ENCODE results near the gene ZNF283.
"Not testable (repeated sequence)": the region's sequence is repeated elsewhere in the genome, so short reads cannot be mapped to it uniquely, and the experiment has no call there.

The ZNF283 gene

DNA sequence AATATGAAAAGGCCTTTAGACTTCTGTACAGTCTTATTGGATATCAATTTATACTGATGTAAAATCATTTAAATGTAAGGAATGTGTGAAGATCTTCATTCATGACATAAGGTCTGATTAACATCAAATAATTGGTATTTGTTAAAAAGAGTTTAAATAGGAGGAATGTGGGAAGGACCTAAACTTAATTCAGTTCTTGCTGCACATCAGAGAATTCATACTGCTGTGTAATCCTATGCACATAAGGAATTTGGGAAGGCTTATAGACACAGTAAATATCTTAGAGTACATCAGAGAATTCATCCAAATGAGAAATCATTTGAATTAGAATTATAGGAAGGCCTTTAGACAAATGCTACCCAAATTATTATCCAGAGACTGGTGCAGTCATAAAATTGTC, 21.7 kb downstream of the ZNF283 start:
- Histone ChIP-seq H3K9me3 (peaks cover 17 to 100% (median 92%) of the 10 kb centered on the region in 3 donors), H3K36me3 (peaks cover 89 to 93% (median 93%) of the 10 kb centered on the region in 3 donors), H3K4me1 (no peaks in the 10 kb centered on the region), H3K27ac (no peak overlapping the region), H3K4me3 (no peak overlapping the region), H3K27me3 (no peaks in the 10 kb centered on the region)
- intact Hi-C loops (cut with DNase I; ENCODE audit: low total_unique reads) = no loop called here
- TF ChIP-seq, protein P1, sequence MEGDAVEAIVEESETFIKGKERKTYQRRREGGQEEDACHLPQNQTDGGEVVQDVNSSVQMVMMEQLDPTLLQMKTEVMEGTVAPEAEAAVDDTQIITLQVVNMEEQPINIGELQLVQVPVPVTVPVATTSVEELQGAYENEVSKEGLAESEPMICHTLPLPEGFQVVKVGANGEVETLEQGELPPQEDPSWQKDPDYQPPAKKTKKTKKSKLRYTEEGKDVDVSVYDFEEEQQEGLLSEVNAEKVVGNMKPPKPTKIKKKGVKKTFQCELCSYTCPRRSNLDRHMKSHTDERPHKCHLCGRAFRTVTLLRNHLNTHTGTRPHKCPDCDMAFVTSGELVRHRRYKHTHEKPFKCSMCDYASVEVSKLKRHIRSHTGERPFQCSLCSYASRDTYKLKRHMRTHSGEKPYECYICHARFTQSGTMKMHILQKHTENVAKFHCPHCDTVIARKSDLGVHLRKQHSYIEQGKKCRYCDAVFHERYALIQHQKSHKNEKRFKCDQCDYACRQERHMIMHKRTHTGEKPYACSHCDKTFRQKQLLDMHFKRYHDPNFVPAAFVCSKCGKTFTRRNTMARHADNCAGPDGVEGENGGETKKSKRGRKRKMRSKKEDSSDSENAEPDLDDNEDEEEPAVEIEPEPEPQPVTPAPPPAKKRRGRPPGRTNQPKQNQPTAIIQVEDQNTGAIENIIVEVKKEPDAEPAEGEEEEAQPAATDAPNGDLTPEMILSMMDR (IDR thresholded peaks at IDR 0.05) = no peak
- DNase-seq = no peak

DNA sequence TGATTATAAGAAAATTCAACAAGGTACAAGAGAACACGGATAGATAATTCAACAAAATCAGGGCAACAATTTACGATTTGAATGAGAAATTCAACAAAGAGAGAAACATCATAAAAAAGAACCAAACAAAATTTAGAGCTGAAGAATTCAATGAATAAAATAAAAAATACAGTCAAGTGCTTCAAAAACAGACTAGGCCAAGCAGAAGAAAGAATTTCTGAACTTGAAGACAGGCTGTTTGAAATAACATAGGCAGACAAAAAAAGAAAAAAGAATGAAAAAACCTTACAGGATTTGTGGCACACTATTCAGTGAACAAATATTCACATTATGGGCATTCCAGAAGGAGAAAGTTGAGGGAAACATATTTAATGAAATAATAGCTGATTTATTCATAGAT, 31.1 kb downstream of the ZNF283 start:
- no peak for DNase-seq
- TF ChIP-seq, protein P1 (IDR thresholded peaks at IDR 0.05) = no peak
- no peak overlapping the region for H3K27ac ChIP-seq
- no peaks in the 10 kb centered on the region for H3K27me3 ChIP-seq
- H3K9me3 ChIP-seq = peaks cover 17 to 98% (median 92%) of the 10 kb centered on the region in 3 donors
- H3K36me3 ChIP-seq = peaks cover 19 to 74% (median 44%) of the 10 kb centered on the region in 3 donors
- intact Hi-C loops (cut with DNase I; ENCODE audit: low total_unique reads) = no loop called here
- no peaks in the 10 kb centered on the region for H3K4me1 ChIP-seq
- no peak overlapping the region for H3K4me3 ChIP-seq

DNA sequence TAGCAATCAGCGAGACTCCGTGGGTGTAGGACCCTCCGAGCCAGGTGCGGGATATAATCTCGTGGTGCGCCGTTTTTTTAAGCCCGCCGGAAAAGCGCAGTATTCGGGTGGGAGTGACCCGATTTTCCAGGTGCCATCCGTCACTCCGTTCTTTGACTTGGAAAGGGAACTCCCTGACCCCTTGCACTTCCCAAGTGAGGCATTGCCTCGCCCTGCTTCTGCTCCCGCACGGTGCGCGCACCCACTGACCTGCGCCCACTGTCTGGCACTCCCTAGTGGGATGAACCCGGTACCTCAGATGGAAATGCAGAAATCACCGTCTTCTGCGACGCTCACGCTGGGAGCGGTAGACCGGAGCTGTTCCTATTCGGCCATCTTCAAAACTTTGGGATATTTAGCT, 39.8 kb downstream of the ZNF283 start:
- not testable (repeated sequence) for DNase-seq, H3K4me3 ChIP-seq
- H3K9me3 ChIP-seq = peaks cover 16 to 80% (median 63%) of the 10 kb centered on the region in 3 donors

DNA sequence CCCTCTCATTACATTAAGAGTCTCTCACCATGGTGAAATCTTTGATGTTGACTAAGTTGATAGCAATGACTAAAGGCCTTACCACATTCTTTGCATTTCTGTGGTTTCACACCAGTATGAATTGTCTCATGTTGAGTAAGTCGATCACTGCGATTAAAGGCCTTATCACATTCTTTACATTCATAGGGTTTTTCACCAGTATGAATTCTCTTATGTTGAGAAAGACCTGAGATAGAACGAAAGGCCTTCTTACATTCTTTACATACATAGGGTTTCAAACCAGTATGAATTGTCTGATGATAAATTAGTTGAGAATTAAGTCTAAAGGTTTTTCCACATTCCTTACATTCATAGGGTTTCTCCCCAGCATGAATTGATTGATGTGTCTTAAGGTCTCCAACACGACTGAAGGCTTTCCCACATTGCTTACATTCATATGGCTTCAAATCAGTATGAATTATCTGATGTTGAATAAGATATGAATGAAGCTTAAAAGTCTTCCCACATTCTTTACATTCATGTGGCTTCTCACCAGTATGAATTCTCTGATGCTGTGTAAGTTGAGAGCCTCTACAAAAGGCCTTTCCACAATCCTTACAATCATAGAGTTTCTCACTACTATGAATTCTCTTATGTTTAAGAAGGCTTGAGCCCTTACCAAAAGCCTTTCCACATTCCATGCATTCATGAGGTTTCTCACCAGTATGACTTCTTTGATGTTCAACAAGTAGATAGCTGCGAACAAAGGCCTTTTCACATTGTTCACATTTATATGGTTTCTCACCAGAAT, 45.6 kb downstream of the ZNF283 start:
- DNase-seq = no peak
- Histone ChIP-seq H3K4me1 (no peaks in the 10 kb centered on the region), H3K36me3 (peaks cover 17 to 86% (median 77%) of the 10 kb centered on the region in 3 donors), H3K27ac (no peak overlapping the region), H3K9me3 (peaks cover 10 to 99% (median 79%) of the 10 kb centered on the region in 3 donors), H3K4me3 (no peak overlapping the region), H3K27me3 (no peaks in the 10 kb centered on the region)
- TF ChIP-seq, protein P1 (IDR thresholded peaks at IDR 0.05) = no peak
- intact Hi-C loops (cut with DNase I; ENCODE audit: low total_unique reads) = no loop called here

More for the DNA sequence above, 39.8 kb downstream of the ZNF283 start:
- peaks cover 0 to 56% (median 37%) of the 10 kb centered on the region in 3 donors for H3K36me3 ChIP-seq
- H3K27me3 ChIP-seq; H3K27ac ChIP-seq; H3K4me1 ChIP-seq; intact Hi-C loops (cut with DNase I; ENCODE audit: low total_unique reads): not testable (repeated sequence)

DNA sequence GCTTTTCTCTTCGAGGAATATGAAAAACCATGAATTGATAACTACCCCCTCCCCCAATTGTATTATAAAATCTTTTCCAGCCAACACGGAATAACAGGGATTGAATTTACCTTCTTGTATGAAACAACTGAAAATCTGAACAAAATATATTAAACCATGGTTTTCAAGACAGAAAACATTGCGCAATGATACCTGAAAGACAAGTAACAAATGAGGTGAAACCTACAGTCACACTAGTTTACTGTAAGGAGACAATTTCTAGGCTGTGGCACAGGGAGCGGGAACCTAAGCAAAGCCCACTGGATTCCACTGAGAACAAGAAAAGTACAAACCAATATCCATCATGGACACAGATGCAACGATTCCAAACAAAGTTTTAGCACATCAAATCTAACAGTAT, 53.4 kb downstream of the ZNF283 start:
- DNase-seq = no peak
- H3K27me3 ChIP-seq = no peaks in the 10 kb centered on the region
- intact Hi-C loops (cut with DNase I; ENCODE audit: low total_unique reads) = no loop called here
- H3K9me3 ChIP-seq = peaks cover 10 to 94% (median 82%) of the 10 kb centered on the region in 3 donors
- H3K4me3 ChIP-seq = no peak overlapping the region
- H3K27ac ChIP-seq = no peak overlapping the region
- no peaks in the 10 kb centered on the region for H3K4me1 ChIP-seq
- peaks cover 11 to 69% (median 62%) of the 10 kb centered on the region in 3 donors for H3K36me3 ChIP-seq
- TF ChIP-seq, protein P1 (IDR thresholded peaks at IDR 0.05) = no peak

DNA sequence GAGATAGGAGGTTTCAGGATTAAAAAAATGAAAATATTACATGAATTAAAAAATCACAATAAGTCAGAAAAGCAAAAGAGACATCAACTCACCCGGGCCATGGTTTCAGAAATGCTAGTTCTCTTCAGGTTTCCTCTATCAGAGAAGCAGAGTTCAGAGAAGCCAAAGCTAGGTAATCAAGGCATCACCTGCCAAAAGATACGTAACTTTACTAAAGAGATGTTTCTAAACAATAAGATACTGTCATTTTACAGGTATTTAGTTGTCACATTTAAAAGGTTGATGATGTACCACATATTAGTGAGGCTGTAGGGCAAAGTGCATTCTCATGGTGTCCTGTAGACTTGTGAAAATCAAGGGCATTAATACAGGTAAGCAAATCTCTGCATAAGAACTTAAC, 56.7 kb downstream of the ZNF283 start, which contains the start of gene ZNF404:
ZNF404 (minus strand) TSS at position 101 of the 400 bp plus-strand sequence.
- H3K27me3 ChIP-seq = no peaks in the 10 kb centered on the region
- H3K9me3 ChIP-seq = peaks cover 19 to 95% (median 85%) of the 10 kb centered on the region in 3 donors
- peaks cover 4 to 56% (median 47%) of the 10 kb centered on the region in 3 donors for H3K36me3 ChIP-seq
- H3K4me3 ChIP-seq = no peak within 1 kb of the TSS
- intact Hi-C loops (cut with DNase I; ENCODE audit: low total_unique reads) = no loop called here
- TF ChIP-seq, protein P1 (IDR thresholded peaks at IDR 0.05) = no peak
- H3K4me1 ChIP-seq = no peaks in the 10 kb centered on the region
- no peak for DNase-seq
- no peak within 1 kb of the TSS for H3K27ac ChIP-seq

Data from tibial artery (tissue), 4 donors.